ENCODE results near the gene CCDC178. TPM values are rescaled to one million over a fixed set of nuclear protein-coding genes. Genes with fewer than 3 reads are reported as not detected.

CCDC178 gene
- total RNA-seq, result 0.58 TPM
- under 1 TPM; 0.43 to 0.84 (median 0.53) TPM for polyA plus RNA-seq (ENCODE audit: insufficient read depth in 1 of 8, insufficient read length in 8 of 8, low replicate concordance in 1 of 8)
- long read RNA-seq, donor 1, result 0 reads
- long read RNA-seq, donor 2, result 0 reads
- long read RNA-seq, donor 3, result 0 reads
- long read RNA-seq, donor 4, result 0 reads
- long read RNA-seq, donor 5, partial matches to known transcripts, result 0 of 1 reads
- long read RNA-seq, donor 5, other reads (novel, unspliced or antisense), result 0 of 1 reads
- long read RNA-seq, donor 6, result 0 reads
- long read RNA-seq, donor 7, result 0 reads
- long read RNA-seq, donor 8, result 0 reads
- long read RNA-seq, donor 9, result 0 reads
- long read RNA-seq, donor 10, result 0 reads
- long read RNA-seq, donor 11, result 0 reads

- WGBS (ENCODE audit: insufficient coverage), result under 1% methylated on average over 60 of the region's 77 CpGs
- Histone ChIP-seq H3K27ac (ENCODE audit: low read length) (no peak within 1 kb of the TSS), H3K4me1 (ENCODE audit: control insufficient read depth, insufficient read depth, low read length) (peaks cover 2% of the 10 kb centered on the region), H3K27me3 (ENCODE audit: control insufficient read depth, insufficient read depth, low read length) (peaks cover 2% of the 10 kb centered on the region), H3K9me3 (replicated peaks; ENCODE audit: control insufficient read depth, low read depth, low read length) (no peaks in the 10 kb centered on the region), H3K36me3 (ENCODE audit: control insufficient read depth, insufficient read depth, low read length) (no peaks in the 10 kb centered on the region), H3K4me3 (ENCODE audit: low read length) (peak within 1 kb of the TSS; percentile 43)
- DNase-seq, result peak; percentile 80
These were observed at the start of gene CCDC178 for GRCh38 chr18:33440060-33441043. TSS of gene CCDC178 (minus strand) at chr18:33440721. CDS start at chr18:33412088, 28,633 bp downstream.

- DNase-seq, result no peak
- H3K27me3 ChIP-seq (ENCODE audit: control insufficient read depth, insufficient read depth, low read length), result no peaks in the 10 kb centered on the region
- no peak overlapping the region for H3K27ac ChIP-seq (ENCODE audit: low read length)
- no peaks in the 10 kb centered on the region for H3K9me3 ChIP-seq (replicated peaks; ENCODE audit: control insufficient read depth, low read depth, low read length)
- H3K4me1 ChIP-seq (ENCODE audit: control insufficient read depth, insufficient read depth, low read length), result no peaks in the 10 kb centered on the region
- no peak overlapping the region for H3K4me3 ChIP-seq (ENCODE audit: low read length)
- H3K36me3 ChIP-seq (ENCODE audit: control insufficient read depth, insufficient read depth, low read length), result no peaks in the 10 kb centered on the region
- no CpG with 5 or more reads among the region's 1 CpG for WGBS (ENCODE audit: insufficient coverage)
These were observed 43.4 kb upstream of the CCDC178 start for GRCh38 chr18:33483908-33484307.

GRCh38 chr18:33472509-33472908 lies 32.0 kb upstream of the CCDC178 start:
- Histone ChIP-seq H3K4me3 (ENCODE audit: low read length) (no peak overlapping the region), H3K27me3 (ENCODE audit: control insufficient read depth, insufficient read depth, low read length) (no peaks in the 10 kb centered on the region), H3K9me3 (replicated peaks; ENCODE audit: control insufficient read depth, low read depth, low read length) (no peaks in the 10 kb centered on the region), H3K36me3 (ENCODE audit: control insufficient read depth, insufficient read depth, low read length) (no peaks in the 10 kb centered on the region), H3K27ac (ENCODE audit: low read length) (no peak overlapping the region), H3K4me1 (ENCODE audit: control insufficient read depth, insufficient read depth, low read length) (no peaks in the 10 kb centered on the region)
- DNase-seq, result no peak
- no CpG with 5 or more reads among the region's 3 CpGs for WGBS (ENCODE audit: insufficient coverage)

GRCh38 chr18:33470216-33470615 lies 29.7 kb upstream of the CCDC178 start:
- H3K4me3 ChIP-seq (ENCODE audit: low read length), result no peak overlapping the region
- no CpG with 5 or more reads among the region's 2 CpGs for WGBS (ENCODE audit: insufficient coverage)
- H3K27ac ChIP-seq (ENCODE audit: low read length), result no peak overlapping the region
- no peaks in the 10 kb centered on the region for H3K27me3 ChIP-seq (ENCODE audit: control insufficient read depth, insufficient read depth, low read length)
- H3K9me3 ChIP-seq (replicated peaks; ENCODE audit: control insufficient read depth, low read depth, low read length), result no peaks in the 10 kb centered on the region
- no peaks in the 10 kb centered on the region for H3K36me3 ChIP-seq (ENCODE audit: control insufficient read depth, insufficient read depth, low read length)
- no peaks in the 10 kb centered on the region for H3K4me1 ChIP-seq (ENCODE audit: control insufficient read depth, insufficient read depth, low read length)
- DNase-seq, result no peak

GRCh38 chr18:33469699-33470098 lies 29.2 kb upstream of the CCDC178 start:
- Histone ChIP-seq H3K27me3 (ENCODE audit: control insufficient read depth, insufficient read depth, low read length) (no peaks in the 10 kb centered on the region), H3K27ac (ENCODE audit: low read length) (no peak overlapping the region), H3K4me1 (ENCODE audit: control insufficient read depth, insufficient read depth, low read length) (no peaks in the 10 kb centered on the region), H3K4me3 (ENCODE audit: low read length) (no peak overlapping the region), H3K9me3 (replicated peaks; ENCODE audit: control insufficient read depth, low read depth, low read length) (no peaks in the 10 kb centered on the region), H3K36me3 (ENCODE audit: control insufficient read depth, insufficient read depth, low read length) (no peaks in the 10 kb centered on the region)
- WGBS (ENCODE audit: insufficient coverage), result 100% methylated on average over 1 of the region's 3 CpGs
- DNase-seq, result no peak

- no peaks in the 10 kb centered on the region for H3K4me1 ChIP-seq (ENCODE audit: control insufficient read depth, insufficient read depth, low read length)
- no peaks in the 10 kb centered on the region for H3K9me3 ChIP-seq (replicated peaks; ENCODE audit: control insufficient read depth, low read depth, low read length)
- H3K27me3 ChIP-seq (ENCODE audit: control insufficient read depth, insufficient read depth, low read length), result no peaks in the 10 kb centered on the region
- DNase-seq, result no peak
- H3K36me3 ChIP-seq (ENCODE audit: control insufficient read depth, insufficient read depth, low read length), result no peaks in the 10 kb centered on the region
- WGBS (ENCODE audit: insufficient coverage), result no CpG with 5 or more reads among the region's 1 CpG
- no peak overlapping the region for H3K27ac ChIP-seq (ENCODE audit: low read length)
- H3K4me3 ChIP-seq (ENCODE audit: low read length), result no peak overlapping the region
These were observed 27.0 kb upstream of the CCDC178 start for GRCh38 chr18:33467531-33467930.

GRCh38 chr18:33466822-33467221 lies 26.3 kb upstream of the CCDC178 start:
- Histone ChIP-seq H3K9me3 (replicated peaks; ENCODE audit: control insufficient read depth, low read depth, low read length) (no peaks in the 10 kb centered on the region), H3K36me3 (ENCODE audit: control insufficient read depth, insufficient read depth, low read length) (no peaks in the 10 kb centered on the region), H3K4me3 (ENCODE audit: low read length) (no peak overlapping the region), H3K27me3 (ENCODE audit: control insufficient read depth, insufficient read depth, low read length) (no peaks in the 10 kb centered on the region), H3K27ac (ENCODE audit: low read length) (no peak overlapping the region), H3K4me1 (ENCODE audit: control insufficient read depth, insufficient read depth, low read length) (no peaks in the 10 kb centered on the region)
- whole genome bisulfite sequencing (ENCODE audit: insufficient coverage), result no CpG with 5 or more reads among the region's 1 CpG
- no peak for DNase-seq

GRCh38 chr18:33460681-33461080 lies 20.2 kb upstream of the CCDC178 start:
- WGBS (ENCODE audit: insufficient coverage), result no CpG with 5 or more reads among the region's 1 CpG

GRCh38 chr18:33459612-33460011 lies 19.1 kb upstream of the CCDC178 start:
- no peaks in the 10 kb centered on the region for H3K27me3 ChIP-seq (ENCODE audit: control insufficient read depth, insufficient read depth, low read length)
- no peak overlapping the region for H3K4me3 ChIP-seq (ENCODE audit: low read length)
- H3K4me1 ChIP-seq (ENCODE audit: control insufficient read depth, insufficient read depth, low read length), result no peaks in the 10 kb centered on the region
- no peaks in the 10 kb centered on the region for H3K9me3 ChIP-seq (replicated peaks; ENCODE audit: control insufficient read depth, low read depth, low read length)
- no peak overlapping the region for H3K27ac ChIP-seq (ENCODE audit: low read length)
- no peaks in the 10 kb centered on the region for H3K36me3 ChIP-seq (ENCODE audit: control insufficient read depth, insufficient read depth, low read length)
- DNase-seq, result no peak

More at GRCh38 chr18:33460681-33461080, 20.2 kb upstream of the CCDC178 start:
- Histone ChIP-seq H3K9me3 (replicated peaks; ENCODE audit: control insufficient read depth, low read depth, low read length) (no peaks in the 10 kb centered on the region), H3K36me3 (ENCODE audit: control insufficient read depth, insufficient read depth, low read length) (no peaks in the 10 kb centered on the region), H3K4me3 (ENCODE audit: low read length) (no peak overlapping the region), H3K27me3 (ENCODE audit: control insufficient read depth, insufficient read depth, low read length) (no peaks in the 10 kb centered on the region), H3K27ac (ENCODE audit: low read length) (no peak overlapping the region), H3K4me1 (ENCODE audit: control insufficient read depth, insufficient read depth, low read length) (no peaks in the 10 kb centered on the region)
- DNase-seq, result no peak

GRCh38 chr18:33446604-33447003 lies 6.1 kb upstream of the CCDC178 start:
- Histone ChIP-seq H3K27me3 (ENCODE audit: control insufficient read depth, insufficient read depth, low read length) (peaks cover 2% of the 10 kb centered on the region), H3K4me3 (ENCODE audit: low read length) (no peak overlapping the region), H3K27ac (ENCODE audit: low read length) (no peak overlapping the region), H3K4me1 (ENCODE audit: control insufficient read depth, insufficient read depth, low read length) (no peaks in the 10 kb centered on the region), H3K36me3 (ENCODE audit: control insufficient read depth, insufficient read depth, low read length) (no peaks in the 10 kb centered on the region), H3K9me3 (replicated peaks; ENCODE audit: control insufficient read depth, low read depth, low read length) (no peaks in the 10 kb centered on the region)
- no peak for DNase-seq
- no CpG with 5 or more reads among the region's 1 CpG for WGBS (ENCODE audit: insufficient coverage)
